ENCODE measurements around the gene ZNF775. TPM values are rescaled to one million over a fixed set of nuclear protein-coding genes. Genes with fewer than 3 reads are reported as not detected.

ZNF775 gene
- total RNA-seq, 4 donors from 2014 or later: 0.72 to 4.4 (median 1.4) TPM

DNA sequence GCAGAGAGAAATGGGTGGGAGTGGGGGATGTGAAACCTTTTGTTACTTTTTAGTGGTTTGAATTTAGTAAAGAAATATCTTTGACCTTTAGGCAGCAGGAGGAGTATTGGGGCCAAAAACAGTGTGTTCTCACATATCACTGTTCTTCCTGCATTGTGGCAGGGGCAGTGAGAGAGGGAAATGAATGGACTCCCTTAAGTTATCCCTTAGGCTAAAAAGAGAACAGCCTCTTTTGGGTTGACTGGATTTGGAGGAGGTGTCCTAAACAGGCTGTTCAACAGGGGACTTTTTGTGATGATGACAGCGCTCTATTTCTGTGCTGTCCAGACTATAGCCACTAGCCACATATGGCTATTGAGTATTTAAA, 22.3 kb downstream of the ZNF775 start:
- ATAC-seq (ENCODE audit: low FRiP score): no peak
- DNase-seq (ENCODE audit: low spot score): no peak
- TF ChIP-seq, protein P1, sequence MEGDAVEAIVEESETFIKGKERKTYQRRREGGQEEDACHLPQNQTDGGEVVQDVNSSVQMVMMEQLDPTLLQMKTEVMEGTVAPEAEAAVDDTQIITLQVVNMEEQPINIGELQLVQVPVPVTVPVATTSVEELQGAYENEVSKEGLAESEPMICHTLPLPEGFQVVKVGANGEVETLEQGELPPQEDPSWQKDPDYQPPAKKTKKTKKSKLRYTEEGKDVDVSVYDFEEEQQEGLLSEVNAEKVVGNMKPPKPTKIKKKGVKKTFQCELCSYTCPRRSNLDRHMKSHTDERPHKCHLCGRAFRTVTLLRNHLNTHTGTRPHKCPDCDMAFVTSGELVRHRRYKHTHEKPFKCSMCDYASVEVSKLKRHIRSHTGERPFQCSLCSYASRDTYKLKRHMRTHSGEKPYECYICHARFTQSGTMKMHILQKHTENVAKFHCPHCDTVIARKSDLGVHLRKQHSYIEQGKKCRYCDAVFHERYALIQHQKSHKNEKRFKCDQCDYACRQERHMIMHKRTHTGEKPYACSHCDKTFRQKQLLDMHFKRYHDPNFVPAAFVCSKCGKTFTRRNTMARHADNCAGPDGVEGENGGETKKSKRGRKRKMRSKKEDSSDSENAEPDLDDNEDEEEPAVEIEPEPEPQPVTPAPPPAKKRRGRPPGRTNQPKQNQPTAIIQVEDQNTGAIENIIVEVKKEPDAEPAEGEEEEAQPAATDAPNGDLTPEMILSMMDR (IDR thresholded peaks at IDR 0.05): no peak

DNA sequence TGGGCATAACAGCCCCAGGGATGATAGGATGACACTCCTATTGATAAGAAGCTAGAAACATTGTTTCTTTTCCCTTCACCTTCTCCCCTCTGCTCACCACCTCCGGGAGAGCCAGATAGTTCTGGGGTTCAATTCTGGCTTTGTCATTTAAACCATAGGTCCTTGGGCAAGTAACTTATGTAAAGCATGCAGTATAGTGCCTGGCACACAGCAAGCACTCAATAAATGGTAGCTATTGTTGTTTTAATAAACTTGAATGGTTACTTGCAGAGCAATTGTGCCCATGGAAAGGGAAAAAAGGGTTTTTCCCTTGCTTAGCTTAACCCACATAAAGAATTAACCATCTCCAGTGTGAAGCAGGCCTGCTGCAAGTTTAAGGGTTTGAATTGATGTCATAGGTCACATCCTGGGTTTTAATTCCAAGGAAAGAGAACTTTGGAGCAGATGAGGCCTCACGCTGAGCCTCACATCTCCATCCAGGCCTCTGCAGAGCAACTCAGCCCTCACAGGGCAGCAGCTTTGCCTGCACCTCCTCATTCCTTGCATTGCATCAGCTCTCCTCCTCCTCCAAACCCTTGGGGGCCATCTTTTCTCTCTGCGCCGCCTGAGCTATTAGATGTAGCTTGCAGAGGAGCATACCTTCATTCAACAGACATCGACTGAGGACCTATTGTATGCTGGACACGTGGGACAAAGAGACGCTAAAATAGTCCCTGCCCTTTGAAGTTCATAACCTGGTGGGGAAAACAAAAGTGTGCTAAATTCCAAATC, 22.9 kb downstream of the ZNF775 start:
- DNase-seq (ENCODE audit: low spot score): no peak
- TF ChIP-seq, protein P1 (IDR thresholded peaks at IDR 0.05): no peak
- no peak for ATAC-seq (ENCODE audit: low FRiP score)

DNA sequence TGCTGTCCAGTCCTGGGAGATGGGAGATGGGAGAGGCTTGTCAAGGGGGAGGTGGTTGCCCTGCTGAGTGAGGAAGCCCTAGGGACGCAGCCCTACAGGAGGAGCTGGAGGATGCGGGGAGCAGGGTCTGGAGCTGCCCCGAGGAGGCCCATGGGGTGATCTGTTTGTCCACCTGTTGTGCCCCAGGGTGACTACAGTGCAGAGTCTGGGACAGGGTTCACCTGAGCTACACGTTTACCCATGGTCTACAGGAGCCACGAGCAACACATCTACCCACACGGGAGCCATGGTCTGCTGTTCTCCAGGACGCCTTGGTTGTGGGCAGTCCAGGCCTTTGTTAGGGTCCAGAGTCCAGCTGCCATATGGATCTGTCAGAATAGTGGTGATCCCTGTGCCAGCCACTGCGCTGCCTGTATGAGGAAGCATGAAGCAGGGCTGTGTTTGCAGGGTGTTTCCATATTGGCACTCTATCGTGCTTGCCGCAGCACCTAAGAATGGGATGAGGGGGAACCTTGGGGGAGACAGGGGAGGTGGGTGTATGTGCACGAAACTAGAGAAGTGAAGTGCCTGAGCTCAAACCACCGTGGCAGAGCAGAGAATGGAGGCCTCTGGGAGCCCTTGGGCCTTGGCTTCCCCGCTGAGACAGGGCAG, 23.7 kb downstream of the ZNF775 start:
- no peak for ATAC-seq (ENCODE audit: low FRiP score)
- DNase-seq (ENCODE audit: low spot score): no peak
- TF ChIP-seq, protein P1 (IDR thresholded peaks at IDR 0.05): no peak

DNA sequence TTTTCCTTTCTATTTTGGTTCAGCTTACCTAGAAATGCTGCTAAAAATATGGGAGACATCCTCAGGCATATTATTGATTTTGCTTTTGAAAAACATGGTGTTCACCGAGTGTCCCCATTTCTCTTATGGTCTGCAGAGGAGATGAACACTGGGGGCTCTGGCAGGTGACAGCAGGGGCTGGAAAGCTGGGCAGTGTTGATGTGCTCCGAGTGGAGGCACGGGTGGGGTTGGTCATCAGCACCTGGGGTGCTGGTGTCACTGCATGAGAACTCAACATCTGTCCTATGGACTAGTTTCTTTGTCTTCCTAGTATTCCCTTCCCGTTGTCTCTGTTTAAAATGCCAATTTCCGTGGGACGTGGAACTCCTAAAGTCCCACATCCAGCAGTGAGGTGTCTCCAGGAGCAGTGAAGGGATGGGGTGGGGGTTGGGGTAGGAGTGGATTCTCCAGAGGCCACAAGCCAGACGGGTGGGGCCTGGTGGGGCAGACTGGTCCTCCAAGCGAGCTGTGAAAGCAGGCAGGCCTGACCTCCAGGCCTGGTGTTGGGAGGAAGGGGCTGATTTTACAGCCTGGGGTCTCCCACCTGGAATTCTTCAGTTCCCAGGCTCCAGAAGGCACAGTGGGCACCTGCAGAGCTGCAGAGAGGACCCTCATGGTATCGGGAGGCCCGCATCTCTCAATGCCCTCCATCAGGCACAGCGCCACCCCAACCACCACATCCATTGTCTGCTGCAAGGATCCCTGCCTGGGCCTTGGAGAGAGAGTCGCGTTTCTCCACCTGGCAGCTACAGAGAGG, 24.4 kb downstream of the ZNF775 start:
- ATAC-seq (ENCODE audit: low FRiP score): no peak
- DNase-seq (ENCODE audit: low spot score): no peak
- TF ChIP-seq, protein P1 (IDR thresholded peaks at IDR 0.05): no peak

DNA sequence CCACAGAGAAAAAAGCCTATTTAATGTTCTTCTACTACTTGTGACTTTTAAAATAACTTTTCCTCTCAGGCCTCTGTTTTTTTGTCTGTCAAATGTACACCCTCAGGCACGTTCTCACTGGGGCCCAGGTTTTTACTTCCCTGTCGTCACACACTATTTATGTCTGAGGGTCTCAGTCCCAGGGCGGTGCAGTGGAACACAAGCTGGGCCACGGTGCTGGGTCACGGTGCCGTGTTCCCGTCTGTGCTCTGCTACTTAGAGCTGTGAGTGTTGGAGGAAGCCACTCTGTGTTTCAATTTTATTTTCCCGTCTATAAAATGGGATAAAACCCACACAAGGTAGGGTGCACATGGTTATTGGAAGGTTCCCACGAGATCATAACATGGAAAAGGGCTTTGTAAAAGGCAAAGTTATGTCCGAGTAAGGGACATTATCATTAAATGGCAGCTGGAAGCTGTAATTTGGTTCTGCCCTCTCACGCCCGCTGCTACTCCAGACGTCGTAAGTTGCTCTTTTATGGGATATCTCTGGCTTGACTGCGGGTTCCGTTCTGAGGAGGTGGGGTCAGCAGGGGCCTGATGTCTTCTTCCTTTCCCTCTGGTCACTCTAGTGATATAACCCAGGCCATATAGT, 25.2 kb downstream of the ZNF775 start:
- ATAC-seq (ENCODE audit: low FRiP score): no peak
- TF ChIP-seq, protein P1 (IDR thresholded peaks at IDR 0.05): no peak
- no peak for DNase-seq (ENCODE audit: low spot score)

DNA sequence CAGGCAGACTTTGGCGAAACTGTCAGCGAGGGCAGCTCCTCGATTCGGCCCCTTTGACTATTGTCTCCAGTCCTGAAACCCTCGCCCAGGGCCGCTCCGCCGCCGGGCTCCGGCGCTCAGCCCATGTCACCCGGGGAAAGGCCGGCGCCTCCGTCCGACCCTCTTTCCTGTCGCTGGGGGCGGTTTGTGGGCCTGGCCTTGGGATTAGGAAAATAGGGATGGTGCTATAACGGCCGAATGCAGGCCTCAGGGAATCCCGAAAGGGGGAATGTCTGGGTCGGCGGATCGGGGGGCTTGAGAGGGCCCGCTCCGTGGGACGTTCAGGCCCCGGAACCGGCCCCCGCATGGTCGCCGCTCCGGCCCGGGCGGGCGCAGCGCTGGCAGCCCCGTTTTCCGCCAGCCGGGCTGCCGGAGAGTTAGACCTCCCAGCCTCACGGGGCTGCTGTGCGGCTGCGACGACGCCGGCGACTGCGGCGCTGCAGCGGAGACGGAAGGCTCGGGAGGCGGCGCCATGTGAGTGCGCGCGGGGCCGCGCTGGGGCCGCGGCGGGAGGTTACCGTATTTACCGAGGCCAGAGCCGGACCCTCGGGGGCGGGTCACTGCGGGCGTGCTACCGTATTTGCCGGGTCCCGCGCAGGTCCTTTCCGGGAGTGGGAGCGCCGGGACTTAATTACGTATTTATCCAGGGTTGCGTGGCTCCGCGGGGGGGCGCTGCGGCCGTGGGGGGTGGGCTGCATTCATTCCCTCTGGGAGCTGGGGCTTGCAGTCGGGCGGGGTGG, 25.9 kb downstream of the ZNF775 start:
- peak; percentile 88 for ATAC-seq (ENCODE audit: low FRiP score)
- peak; percentile 73 for DNase-seq (ENCODE audit: low spot score)
- TF ChIP-seq, protein P1 (IDR thresholded peaks at IDR 0.05): no peak
